Mononuclear cell (primary cell): ENCODE measurements around the gene CD177. TPM values are rescaled to one million over a fixed set of nuclear protein-coding genes. Genes with fewer than 3 reads are reported as not detected.
"Not testable (repeated sequence)": the region's sequence is repeated elsewhere in the genome, so short reads cannot be mapped to it uniquely, and the experiment has no call there.

Source experiments
- H3K27me3 ChIP-seq: 2 replicates; pipeline ENCODE4 v1.6.0; 2011; ENCODE audit warnings: low read length, control low read depth; ENCODE audit not compliant: insufficient read depth
- H3K4me1 ChIP-seq: 2 replicates; pipeline ENCODE4 v1.5.1; 2011; ENCODE audit warnings: mild to moderate bottlenecking, low read length, control low read depth; ENCODE audit not compliant: insufficient read depth
- H3K4me3 ChIP-seq: 2 replicates; pipeline ENCODE4 v1.5.1; 2011; ENCODE audit warnings: mild to moderate bottlenecking, low read length, moderate library complexity
- H3K9me3 ChIP-seq: 2 replicates; pipeline ENCODE4 v1.5.1; 2011; ENCODE audit warnings: low read depth, mild to moderate bottlenecking, control low read depth, low read length
- total RNA-seq: library from RNA; depleted of rRNA; stranded (reverse); fragments of >200 nt; gene quantifications from one replicate; pipeline ENCODE4 v1.2.3, GENCODE V29; 2012

The CD177 gene
- total RNA-seq, 1 donor: not detected

DNA sequence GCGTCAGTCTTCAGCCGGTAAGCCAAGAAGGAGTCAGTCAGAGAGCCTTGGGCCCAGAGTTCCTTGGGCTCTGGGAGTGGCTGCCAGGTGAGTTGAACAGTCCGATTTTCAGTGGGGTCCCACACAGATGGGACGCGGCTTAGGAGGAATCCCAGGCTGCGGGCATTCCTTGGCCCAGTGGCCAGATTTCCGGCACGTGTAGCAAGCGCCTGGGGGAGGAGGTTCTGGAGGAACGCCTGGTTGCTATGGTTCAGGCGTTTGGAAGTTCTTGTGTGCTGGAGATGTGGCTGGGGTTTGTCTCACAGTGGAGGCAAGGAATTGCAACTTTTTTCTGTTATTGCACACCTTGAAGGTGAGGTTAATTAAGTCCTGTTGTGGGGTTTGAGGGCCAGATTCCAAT, 26.7 kb upstream of the CD177 start:
- H3K9me3 ChIP-seq, H3K4me3 ChIP-seq, H3K4me1 ChIP-seq, H3K27me3 ChIP-seq: not testable (repeated sequence)

DNA sequence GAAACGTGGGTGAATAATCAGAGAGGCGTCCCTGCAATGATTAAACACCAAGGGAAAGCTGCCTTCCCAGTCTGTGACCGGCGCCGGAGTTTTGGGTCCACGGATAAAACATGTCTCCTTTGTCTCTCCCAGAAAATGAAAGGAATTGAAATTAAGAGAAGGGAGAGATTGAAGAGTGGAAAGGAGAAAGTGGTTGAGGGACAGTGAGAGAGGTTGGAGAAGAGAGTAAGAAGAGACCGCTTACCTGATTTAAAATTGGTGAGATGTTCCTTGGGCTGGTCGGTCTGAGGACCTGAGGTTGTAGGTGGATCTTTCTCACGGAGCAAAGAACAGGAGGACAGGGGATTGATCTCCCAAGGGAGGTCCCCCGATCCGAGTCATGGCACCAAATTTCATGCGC, 24.9 kb upstream of the CD177 start:
- not testable (repeated sequence) for H3K9me3 ChIP-seq, H3K4me1 ChIP-seq, H3K27me3 ChIP-seq, H3K4me3 ChIP-seq

DNA sequence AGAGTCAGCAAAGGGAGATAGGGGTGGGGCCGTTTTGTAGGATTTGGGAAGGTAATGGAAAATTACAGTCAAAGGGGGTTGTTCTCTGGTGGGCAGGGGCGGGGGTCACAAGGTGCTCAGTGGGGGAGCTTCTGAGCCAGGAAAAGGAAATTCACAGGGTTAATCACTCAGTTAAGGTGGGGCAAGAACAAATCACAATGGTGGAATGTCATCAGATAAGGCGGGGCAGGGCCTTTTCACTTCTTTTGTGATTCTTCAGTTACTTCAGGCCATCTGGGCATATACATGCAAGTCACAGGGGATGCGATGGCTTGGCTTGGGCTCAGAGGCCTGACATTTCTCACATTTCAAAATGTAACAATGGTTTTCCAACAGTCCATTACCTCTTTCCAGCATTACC, 24.4 kb upstream of the CD177 start:
- not testable (repeated sequence) for H3K27me3 ChIP-seq, H3K4me3 ChIP-seq, H3K9me3 ChIP-seq, H3K4me1 ChIP-seq

DNA sequence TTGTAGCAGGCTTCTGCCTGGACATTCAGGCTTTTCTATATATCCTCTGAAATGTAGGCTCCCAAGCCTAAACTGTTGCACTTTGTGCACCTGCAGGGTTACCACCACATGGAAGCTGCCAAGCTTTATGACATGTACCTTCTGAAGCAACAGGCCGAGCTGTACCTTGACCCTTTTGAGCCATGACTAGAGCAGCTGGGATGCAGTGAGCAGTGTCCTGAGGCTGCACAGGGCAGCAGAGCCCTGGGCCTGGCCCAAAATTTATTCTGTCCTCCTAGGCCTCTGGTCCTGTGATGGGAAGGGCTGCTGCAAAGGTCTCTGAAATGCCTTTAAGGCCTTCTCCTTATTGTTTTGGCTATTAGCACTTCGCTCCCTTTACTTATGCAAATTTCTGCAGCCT, 23.5 kb upstream of the CD177 start:
- H3K9me3 ChIP-seq: no peaks in the 10 kb centered on the region
- no peak overlapping the region for H3K4me3 ChIP-seq
- H3K27me3 ChIP-seq: no peaks in the 10 kb centered on the region
- peaks cover 3% of the 10 kb centered on the region for H3K4me1 ChIP-seq

DNA sequence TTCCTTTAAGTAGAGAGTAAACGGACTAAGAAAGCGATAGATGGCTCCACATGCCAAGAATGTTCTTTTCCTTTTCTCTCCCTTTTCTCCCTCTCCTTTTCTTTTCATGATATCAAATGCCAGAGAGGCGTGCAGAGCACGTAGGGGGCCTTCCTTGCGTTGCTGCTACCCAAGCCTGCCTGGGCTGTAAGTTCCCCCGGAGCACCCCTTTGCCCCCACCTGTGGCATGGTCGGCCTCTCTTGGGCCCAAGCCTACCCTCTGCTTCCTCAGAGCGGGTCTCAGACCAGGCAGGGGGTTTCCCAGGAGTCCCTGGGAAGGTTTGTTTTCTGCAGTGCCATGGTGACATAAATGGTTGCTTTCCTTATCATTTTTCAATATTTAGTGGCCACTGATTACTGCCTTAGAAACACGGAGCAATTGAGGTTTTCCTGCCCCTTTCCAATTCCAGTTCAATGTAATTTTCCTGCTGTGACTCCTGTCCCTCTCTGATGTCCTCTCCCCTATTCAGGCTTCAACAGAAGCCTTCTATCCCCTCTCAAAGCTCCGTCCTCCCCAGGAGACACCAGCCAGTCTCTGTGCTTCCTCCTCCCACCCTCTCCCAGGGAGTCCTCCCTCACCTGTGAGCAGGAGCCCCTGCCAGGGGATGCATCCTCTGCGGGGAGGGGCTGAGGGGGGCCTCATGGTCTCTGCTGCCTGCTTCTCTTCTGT, 22.6 kb upstream of the CD177 start:
- Histone ChIP-seq H3K4me3 (no peak overlapping the region), H3K4me1 (peaks cover under 1% of the 10 kb centered on the region), H3K27me3 (no peaks in the 10 kb centered on the region), H3K9me3 (no peaks in the 10 kb centered on the region)

DNA sequence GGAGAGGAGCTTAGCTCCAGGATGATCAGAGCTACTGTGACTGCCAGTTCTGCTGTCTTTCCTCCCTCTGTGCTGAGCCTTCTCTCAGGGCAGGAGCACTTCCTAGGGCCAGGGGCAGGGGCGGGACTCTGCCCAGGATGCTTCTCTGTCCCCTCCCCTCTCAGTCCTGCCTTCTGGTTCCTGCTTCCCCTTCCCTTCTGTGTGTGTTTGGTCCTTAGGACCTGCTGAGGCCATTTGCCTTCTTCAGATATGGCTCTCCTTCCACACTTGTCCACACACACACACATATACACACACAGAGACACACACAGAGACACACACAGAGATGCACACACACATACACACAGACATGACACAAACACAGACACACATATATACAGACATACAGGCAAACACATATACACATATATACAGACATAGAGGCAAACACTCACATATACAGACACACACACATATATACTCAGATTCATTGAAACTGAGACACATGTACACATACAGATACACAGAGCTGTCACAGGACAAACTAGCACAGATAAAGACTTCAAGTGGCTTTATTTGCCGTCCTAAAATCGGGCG, 22.0 kb upstream of the CD177 start:
- Histone ChIP-seq H3K4me3 (no peak overlapping the region), H3K4me1 (no peaks in the 10 kb centered on the region), H3K27me3 (no peaks in the 10 kb centered on the region), H3K9me3 (no peaks in the 10 kb centered on the region)

DNA sequence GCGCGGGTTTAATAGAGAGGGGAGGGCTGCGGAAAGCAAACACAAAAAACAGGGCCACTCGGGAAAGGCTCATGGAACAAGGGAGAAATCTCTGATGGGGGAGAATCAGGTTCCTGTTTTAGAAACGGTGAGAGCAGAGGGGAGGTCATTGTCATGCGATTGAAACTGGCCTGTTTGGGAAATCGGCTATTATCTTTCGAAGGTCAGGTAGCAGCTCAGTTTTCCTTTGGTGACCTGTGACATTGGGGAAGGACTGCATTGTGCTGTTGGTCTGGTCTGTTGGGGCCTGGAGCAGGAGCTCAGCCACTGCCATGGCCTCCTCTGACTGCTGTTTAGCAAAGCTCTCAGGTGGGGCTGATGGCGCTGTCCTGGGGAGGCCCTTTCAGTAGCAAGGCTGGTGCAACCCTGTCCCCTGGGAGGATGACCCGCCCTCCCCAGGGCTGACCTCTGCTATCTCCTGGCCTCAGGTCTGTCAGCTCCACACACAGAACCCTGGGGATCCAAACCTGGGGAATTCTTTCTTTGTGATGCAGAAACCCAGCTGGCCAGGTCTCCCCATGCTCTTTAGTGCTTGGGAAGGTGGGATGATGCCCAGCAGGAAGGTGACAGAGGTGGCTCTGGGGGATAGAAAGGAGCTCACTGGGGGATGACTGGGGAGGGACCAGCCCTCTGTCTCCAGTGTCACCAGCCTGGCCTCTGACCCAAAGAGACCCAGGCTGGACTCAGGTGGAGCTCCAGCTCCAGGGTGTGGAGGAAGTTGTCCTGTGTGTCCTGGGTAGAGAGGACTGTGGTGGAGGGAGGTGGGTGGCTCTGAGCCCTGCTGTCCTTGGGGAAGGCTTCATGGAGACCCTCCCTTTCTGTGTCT, 21.2 kb upstream of the CD177 start:
- no peak overlapping the region for H3K4me3 ChIP-seq
- no peaks in the 10 kb centered on the region for H3K9me3 ChIP-seq
- no peaks in the 10 kb centered on the region for H3K4me1 ChIP-seq
- H3K27me3 ChIP-seq: no peaks in the 10 kb centered on the region

DNA sequence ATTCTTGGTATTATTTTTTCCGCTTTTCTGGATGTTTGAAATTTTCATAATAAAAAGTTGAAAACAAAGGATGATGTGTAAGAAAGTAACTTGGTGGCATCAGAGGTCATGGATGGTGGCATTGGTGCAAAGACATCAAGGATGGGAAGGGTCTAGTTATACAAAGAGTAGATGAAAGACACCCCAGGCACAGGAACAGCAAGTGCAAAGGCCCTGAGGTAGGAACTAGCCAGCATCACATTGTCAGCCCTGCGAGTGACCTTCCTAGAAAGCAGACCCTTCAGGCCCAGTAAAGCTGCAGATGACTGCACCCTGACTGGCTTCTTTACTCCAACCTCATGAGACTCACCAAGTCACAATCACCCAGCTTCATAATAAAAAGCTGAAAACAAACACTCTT, 17.0 kb upstream of the CD177 start:
- H3K9me3 ChIP-seq, H3K4me1 ChIP-seq, H3K4me3 ChIP-seq, H3K27me3 ChIP-seq: not testable (repeated sequence)

DNA sequence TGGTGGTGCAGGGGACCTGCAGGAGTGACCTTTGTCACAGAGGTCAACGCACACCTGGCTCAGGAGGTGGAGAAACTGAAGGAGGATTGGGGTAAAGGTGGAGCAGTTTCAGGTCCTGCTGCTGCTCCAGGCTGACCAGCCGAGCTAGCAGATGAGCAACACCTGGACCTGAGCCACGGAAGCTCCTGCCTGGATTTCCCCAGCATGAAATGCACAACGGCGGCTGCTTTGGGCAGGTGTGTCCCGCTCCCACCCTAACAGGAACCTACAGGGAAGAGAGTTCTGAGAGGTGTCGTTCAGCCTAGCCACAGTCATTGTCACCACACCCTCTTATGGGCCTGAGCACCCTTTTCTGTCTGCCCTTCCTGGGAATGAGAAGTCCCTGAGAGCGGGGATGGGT, 15.7 kb upstream of the CD177 start:
- Histone ChIP-seq H3K4me3 (no peak overlapping the region), H3K4me1 (peaks cover 10% of the 10 kb centered on the region), H3K27me3 (no peaks in the 10 kb centered on the region), H3K9me3 (no peaks in the 10 kb centered on the region)

DNA sequence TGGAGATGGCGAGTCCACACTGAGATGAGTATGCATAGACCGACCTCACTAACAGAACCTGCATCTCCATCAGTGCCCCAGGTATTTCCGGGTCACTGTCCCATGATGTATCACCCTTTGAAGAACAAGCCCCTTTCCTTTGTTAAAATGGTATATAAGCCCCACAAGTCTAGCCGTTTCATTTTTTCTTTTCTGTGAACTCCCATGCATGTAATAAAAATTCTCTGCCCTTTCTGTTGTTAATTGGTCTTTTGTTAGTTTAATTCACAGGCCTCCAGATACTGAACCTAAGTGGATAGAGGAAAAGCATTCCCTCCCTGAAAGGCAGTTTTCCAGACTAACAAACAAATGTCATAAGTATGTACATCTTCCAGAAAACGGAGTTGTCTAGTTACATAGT, 15.0 kb upstream of the CD177 start:
- Histone ChIP-seq H3K9me3 (no peaks in the 10 kb centered on the region), H3K4me3 (no peak overlapping the region), H3K27me3 (no peaks in the 10 kb centered on the region), H3K4me1 (peaks cover 17% of the 10 kb centered on the region)

DNA sequence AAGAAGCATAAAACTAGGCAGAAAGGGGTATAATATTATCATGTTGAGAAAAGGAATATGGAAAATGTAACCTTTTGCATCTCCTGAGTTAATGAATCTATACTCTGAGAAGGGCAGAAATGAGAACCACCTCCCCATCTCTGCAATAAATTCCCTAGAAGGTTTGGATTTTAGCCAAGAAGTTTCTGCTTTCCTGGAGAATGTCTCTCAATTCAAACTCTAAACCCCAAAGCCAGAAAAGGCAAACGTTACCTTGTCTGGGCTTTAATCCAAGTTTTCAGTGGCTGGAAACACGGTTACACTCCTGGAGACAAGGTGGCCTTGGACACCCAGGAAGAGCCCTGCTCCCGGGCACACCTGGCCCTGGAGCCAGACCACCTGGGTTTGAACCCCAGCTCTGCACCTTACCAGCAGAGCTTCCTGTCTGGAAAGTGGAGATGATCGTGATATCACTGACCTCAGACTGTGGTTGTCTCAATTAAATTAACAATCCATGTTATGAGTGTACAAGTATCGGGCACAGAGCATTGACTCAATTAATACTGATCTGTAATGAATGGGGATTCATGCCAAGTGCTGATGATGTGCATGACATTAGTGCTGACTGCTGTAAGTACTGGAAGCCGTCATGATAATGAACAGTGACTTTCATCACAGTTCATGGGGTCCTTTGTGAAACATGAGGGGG, 14.1 kb upstream of the CD177 start:
- not testable (repeated sequence) for H3K4me3 ChIP-seq, H3K27me3 ChIP-seq, H3K9me3 ChIP-seq
- peaks cover 25% of the 10 kb centered on the region for H3K4me1 ChIP-seq

DNA sequence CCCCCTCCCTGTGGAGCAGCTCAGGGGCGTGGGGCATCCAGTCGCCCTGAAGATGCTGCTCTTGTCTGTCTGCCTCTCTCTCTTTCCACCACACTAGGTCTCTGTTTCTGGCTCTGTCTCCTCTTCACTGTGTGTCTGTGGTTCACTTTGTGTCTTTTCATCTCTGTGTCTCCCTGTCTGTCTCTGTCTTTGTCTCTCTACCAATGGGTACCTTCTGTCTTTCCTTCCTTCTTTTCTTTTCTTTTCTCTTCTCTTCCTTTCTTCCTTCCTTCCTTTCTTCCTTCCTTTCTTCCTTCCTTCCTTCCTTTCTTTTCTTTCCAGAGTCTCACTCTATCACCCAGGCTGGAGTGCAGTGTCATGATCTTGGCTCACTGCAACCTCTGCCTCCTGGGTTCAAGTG, 13.4 kb upstream of the CD177 start:
- not testable (repeated sequence) for H3K27me3 ChIP-seq, H3K4me3 ChIP-seq, H3K9me3 ChIP-seq
- H3K4me1 ChIP-seq: peaks cover 28% of the 10 kb centered on the region

DNA sequence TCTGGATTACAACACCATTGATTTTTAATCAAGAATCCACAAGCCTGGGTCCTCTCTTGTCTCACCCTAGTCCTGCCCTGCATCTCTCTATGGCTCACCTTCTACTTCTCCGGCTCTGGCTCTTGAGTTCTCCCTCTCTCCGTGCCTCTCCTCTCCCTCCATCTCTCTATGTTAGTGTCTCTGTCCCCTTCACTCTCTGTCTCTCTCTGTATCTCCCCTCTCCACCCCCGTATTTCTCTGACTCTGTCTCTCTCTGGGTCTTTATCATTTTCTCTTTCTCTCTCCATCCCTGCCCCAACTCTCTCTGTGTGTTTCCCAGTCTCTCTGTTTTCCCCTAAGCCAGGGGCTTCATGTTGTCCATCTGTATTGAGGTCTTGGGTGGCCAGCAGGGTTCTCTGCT, 12.4 kb upstream of the CD177 start:
- H3K4me3 ChIP-seq, H3K9me3 ChIP-seq, H3K27me3 ChIP-seq: not testable (repeated sequence)
- peaks cover 28% of the 10 kb centered on the region for H3K4me1 ChIP-seq

DNA sequence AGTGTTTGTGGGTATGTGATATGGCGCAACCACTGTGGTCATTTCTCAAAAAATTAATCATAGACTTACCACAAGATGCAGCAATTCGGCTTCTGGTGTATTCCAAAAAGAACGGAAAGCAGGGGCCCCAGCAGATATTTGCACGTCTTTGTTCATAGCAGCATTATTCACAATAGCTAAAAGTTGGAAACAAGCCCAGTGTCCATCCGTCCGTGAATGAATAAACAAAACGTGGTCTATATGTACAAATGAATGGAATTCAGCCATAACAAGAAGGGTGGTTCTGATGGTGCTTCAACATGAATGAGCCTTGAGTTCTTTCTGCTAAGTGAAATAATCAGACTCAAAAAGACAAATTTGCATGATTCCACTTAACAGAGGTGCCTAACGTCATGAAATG, 11.4 kb upstream of the CD177 start:
- H3K4me1 ChIP-seq: peaks cover 28% of the 10 kb centered on the region
- H3K4me3 ChIP-seq, H3K27me3 ChIP-seq: not testable (repeated sequence)

DNA sequence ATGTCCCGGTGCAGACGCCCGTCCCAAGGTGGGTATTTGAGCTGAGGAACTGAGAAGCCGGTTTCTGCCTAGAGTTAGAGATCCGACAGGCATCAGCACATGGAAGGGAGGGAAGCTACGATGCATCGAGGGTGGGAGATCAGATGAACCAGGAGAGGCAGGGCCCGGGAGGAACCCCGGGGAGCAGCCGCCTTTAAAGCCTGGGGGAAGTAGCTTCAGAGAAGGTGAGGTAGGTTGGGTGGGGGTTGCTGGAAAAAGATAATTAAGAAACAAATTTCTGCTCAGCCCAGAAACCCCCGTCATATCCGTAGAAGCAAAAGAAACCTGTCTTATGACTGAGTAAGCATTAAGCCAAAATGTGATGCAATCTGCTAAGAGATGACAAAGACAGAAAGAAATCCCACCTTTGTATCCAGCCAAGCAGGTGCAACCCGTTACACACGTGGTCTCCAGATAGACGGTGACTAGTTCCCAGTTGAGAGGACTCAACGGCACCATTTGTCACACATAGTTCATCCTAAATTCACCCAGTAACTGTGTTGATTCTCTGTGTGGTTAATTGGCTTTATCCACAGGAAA, 9.1 kb upstream of the CD177 start:
- not testable (repeated sequence) for H3K9me3 ChIP-seq, H3K4me3 ChIP-seq, H3K27me3 ChIP-seq
- peaks cover 28% of the 10 kb centered on the region for H3K4me1 ChIP-seq

More for the DNA sequence above, 11.4 kb upstream of the CD177 start:
- not testable (repeated sequence) for H3K9me3 ChIP-seq
